ENCODE measurements around the gene LY6G6D.

LY6G6D gene

GRCh38 chr6:31729979-31730630 lies 15.0 kb downstream of the LY6G6D start:
- peak in 1 of 2 experiments; percentile 13 for TF ChIP-seq CTCF (IDR thresholded peaks at IDR 0.05)

GRCh38 chr6:31730631-31731086 lies 15.5 kb downstream of the LY6G6D start:
- DNase-seq: no peak
- peaks cover 0 to 48% (median 36%) of the 10 kb centered on the region in 4 donors for H3K4me1 ChIP-seq
- intact Hi-C loops (cut with DNase I; ENCODE audit: low total_unique reads): no loop called here
- H3K4me3 ChIP-seq: peak overlapping the region; percentile 69 to 78
- TF ChIP-seq CTCF (IDR thresholded peaks at IDR 0.05): no peak
- peak overlapping the region; percentile 88 to 94 for H3K27ac ChIP-seq
- no peaks in the 10 kb centered on the region for H3K27me3 ChIP-seq
- peaks cover 58 to 66% (median 58%) of the 10 kb centered on the region in 3 donors for H3K36me3 ChIP-seq
- H3K9me3 ChIP-seq: no peaks in the 10 kb centered on the region

More at GRCh38 chr6:31729979-31730630, 15.0 kb downstream of the LY6G6D start:
- Histone ChIP-seq H3K27ac (peak overlapping the region; percentile 88 to 94), H3K27me3 (no peaks in the 10 kb centered on the region), H3K36me3 (peaks cover 58 to 69% (median 63%) of the 10 kb centered on the region in 3 donors), H3K4me3 (peak overlapping the region; percentile 69 to 78), H3K4me1 (peaks cover 0 to 48% (median 36%) of the 10 kb centered on the region in 4 donors), H3K9me3 (no peaks in the 10 kb centered on the region)
- peak; percentile 92 to 95 for DNase-seq
- intact Hi-C loops (cut with DNase I; ENCODE audit: low total_unique reads): loop anchor here (10.0 kb wide), 1 partner anchor 105 kb away; no protein-coding TSS in a partner anchor

- Histone ChIP-seq H3K4me3 (no peak overlapping the region), H3K4me1 (peaks cover 0 to 49% (median 40%) of the 10 kb centered on the region in 4 donors), H3K27me3 (no peaks in the 10 kb centered on the region), H3K27ac (no peak overlapping the region), H3K36me3 (peaks cover 44 to 53% (median 45%) of the 10 kb centered on the region in 3 donors), H3K9me3 (no peaks in the 10 kb centered on the region)
- intact Hi-C loops (cut with DNase I; ENCODE audit: low total_unique reads): no loop called here
- no peak for TF ChIP-seq CTCF (IDR thresholded peaks at IDR 0.05)
- DNase-seq: no peak
Observed at GRCh38 chr6:31732029-31732428, 16.9 kb downstream of the LY6G6D start.

GRCh38 chr6:31733734-31734133 lies 18.6 kb downstream of the LY6G6D start:
- Histone ChIP-seq H3K4me1 (peaks cover 0 to 46% (median 27%) of the 10 kb centered on the region in 4 donors), H3K9me3 (no peaks in the 10 kb centered on the region), H3K36me3 (peaks cover 37 to 38% (median 38%) of the 10 kb centered on the region in 3 donors), H3K27me3 (no peaks in the 10 kb centered on the region), H3K27ac (peak overlapping the region; percentile 86 to 96), H3K4me3 (peak overlapping the region in 1 of 2 donors; percentile 87)
- DNase-seq: no peak
- no peak for TF ChIP-seq CTCF (IDR thresholded peaks at IDR 0.05)
- intact Hi-C loops (cut with DNase I; ENCODE audit: low total_unique reads): no loop called here

- no peak for DNase-seq
- H3K9me3 ChIP-seq: no peaks in the 10 kb centered on the region
- H3K36me3 ChIP-seq: peaks cover 37 to 38% (median 38%) of the 10 kb centered on the region in 3 donors
- intact Hi-C loops (cut with DNase I; ENCODE audit: low total_unique reads): no loop called here
- no peak for TF ChIP-seq CTCF (IDR thresholded peaks at IDR 0.05)
- peaks cover 0 to 46% (median 27%) of the 10 kb centered on the region in 4 donors for H3K4me1 ChIP-seq
- no peaks in the 10 kb centered on the region for H3K27me3 ChIP-seq
- peak overlapping the region; percentile 64 to 87 for H3K4me3 ChIP-seq
- H3K27ac ChIP-seq: peak overlapping the region; percentile 86 to 96
Observed at GRCh38 chr6:31734247-31734820, 19.2 kb downstream of the LY6G6D start.
